HCT116 (cell line): ENCODE data around the gene PLEKHA5. TPM values are rescaled to one million over a fixed set of nuclear protein-coding genes. Genes with fewer than 3 reads are reported as not detected.

ENCODE experiments used
- ATAC-seq: fragments of 200-7000 bp; cut with Tn5 transposase; 2 replicates; pipeline ENCODE4 v1.9.1; 2020; ENCODE audit warnings: mild to moderate bottlenecking, moderate library complexity
- BruUV-seq: library from RNA; stranded (reverse); fragments of 400-500 nt; replicated peaks from 2 replicates; lab custom pipeline; 2021; lab: Mats Ljungman, UMichigan
- CTCF ChIA-PET: fragments of 300-600 bp; sonication (Branson Sonifier 250); formaldehyde crosslinking; loops from one replicate; lab custom pipeline; 2021; ENCODE audit warnings: antibody characterized with exemption; lab: Charles Lee
- POLR2A ChIA-PET: fragments of 300-600, 350-600 bp; sonication (Branson Sonifier 250); formaldehyde crosslinking; loops from one replicate; lab custom pipeline; 2021; ENCODE audit warnings: antibody characterized with exemption; lab: Charles Lee
- RAD21 ChIA-PET, 2 experiments: fragments of 300-600 bp; sonication (Branson Sonifier 250); formaldehyde crosslinking; loops; one replicate each; lab custom pipeline; 2023; ENCODE audit warnings: low total read pairs in 2 of 2; ENCODE audit not compliant: uncharacterized antibody in 2 of 2, unreplicated experiment in 2 of 2, low non-redundant PET in 1 of 2; lab: Charles Lee
- DNase-seq: peaks from one replicate; pipeline ENCODE4 v3.0.0-alpha.2; 2010; ENCODE audit warnings: low read depth, low spot score
- H2AFZ ChIP-seq: fragments of 200-600 bp; shearing (Covaris generic), sonication (generic); 2 replicates; pipeline ENCODE4 v1.6.1; 2017; ENCODE audit warnings: low read depth, mixed run types, mixed read lengths, antibody characterized with exemption, low read length; ENCODE audit not compliant: poor library complexity, severe bottlenecking
- H3K27ac ChIP-seq: 2 replicates; pipeline ENCODE4 v1.5.1; 2012; ENCODE audit warnings: low read depth, low read length
- H3K27me3 ChIP-seq: fragments of 200-600 bp; sonication (generic); 2 replicates; pipeline ENCODE4 v1.6.1; 2016; ENCODE audit warnings: mixed run types, low read length, mixed read lengths; ENCODE audit not compliant: insufficient read depth
- H3K36me3 ChIP-seq, 2 experiments: fragments of 200-500 bp in 1 of 2; fragments of 200-600 bp in 1 of 2; sonication (Bioruptor generic) in 1 of 2; sonication (generic) in 1 of 2; 2 replicates each; pipeline versions ENCODE4 v1.5.1 to v1.6.1; 2014 to 2016; ENCODE audit warnings: low read length in 2 of 2, inconsistent platforms in 1 of 2, mixed read lengths in 1 of 2, mixed run types in 1 of 2; ENCODE audit not compliant: insufficient read depth in 2 of 2, control insufficient read depth in 1 of 2
- H3K4me1 ChIP-seq, 2 experiments: fragments of 200-600 bp in 1 of 2; sonication (generic) in 1 of 2; 2 replicates each; pipeline versions ENCODE4 v1.5.1 to v1.6.1; 2012 to 2017; ENCODE audit warnings: low read length in 2 of 2, inconsistent platforms in 1 of 2, mild to moderate bottlenecking in 1 of 2, mixed read lengths in 1 of 2, mixed run types in 1 of 2, moderate library complexity in 1 of 2; ENCODE audit not compliant: insufficient read depth in 2 of 2, control insufficient read depth in 1 of 2
- H3K4me2 ChIP-seq: fragments of 200-600 bp; sonication (generic); 2 replicates; pipeline ENCODE4 v1.6.1; 2017; ENCODE audit warnings: mixed run types, low read length, mixed read lengths
- H3K4me3 ChIP-seq, 2 experiments: fragments of 200-600 bp in 1 of 2; sonication (generic) in 1 of 2; replicated peaks in 1 of 2; 2 replicates each; pipeline ENCODE4 v1.5.1; 2011 to 2016; ENCODE audit warnings: low read length in 2 of 2, control low read depth in 1 of 2, low read depth in 1 of 2, mild to moderate bottlenecking in 1 of 2, mixed read lengths in 1 of 2, mixed run types in 1 of 2
- H3K79me2 ChIP-seq: fragments of 200-600 bp; sonication (generic); 2 replicates; pipeline ENCODE4 v1.6.1; 2017; ENCODE audit warnings: mild to moderate bottlenecking, mixed run types, low read length, moderate library complexity, mixed read lengths; ENCODE audit not compliant: insufficient read depth
- H3K9ac ChIP-seq: fragments of 200-600 bp; sonication (generic); 2 replicates; pipeline ENCODE4 v1.6.1; 2016; ENCODE audit warnings: low read length, mixed read lengths
- H3K9me2 ChIP-seq: fragments of 200-600 bp; sonication (generic), shearing (Covaris generic); 2 replicates; pipeline ENCODE4 v1.6.1; 2017; ENCODE audit warnings: mixed run types, mild to moderate bottlenecking, moderate library complexity; ENCODE audit not compliant: insufficient read depth
- H3K9me3 ChIP-seq, 2 experiments: fragments of 200-500 bp in 1 of 2; fragments of 200-600 bp in 1 of 2; sonication (Bioruptor generic) in 1 of 2; sonication (generic) in 1 of 2; 2 replicates each; pipeline ENCODE4 v1.6.1; 2014 to 2017; ENCODE audit warnings: low read length in 2 of 2, mixed read lengths in 2 of 2, inconsistent platforms in 1 of 2, low read depth in 1 of 2, mild to moderate bottlenecking in 1 of 2, mixed run types in 1 of 2, moderate library complexity in 1 of 2; ENCODE audit not compliant: control insufficient read depth in 1 of 2, insufficient read depth in 1 of 2
- H4K20me1 ChIP-seq: fragments of 200-600 bp; sonication (generic), shearing (Covaris generic); 2 replicates; pipeline ENCODE4 v1.6.1; 2017; ENCODE audit warnings: mixed run types, mild to moderate bottlenecking, moderate library complexity; ENCODE audit not compliant: insufficient read depth
- CBX3 ChIP-seq: IDR thresholded peaks from 2 replicates; pipeline ENCODE4 v1.6.1; 2012; ENCODE audit warnings: low read depth
- CEBPB ChIP-seq: IDR thresholded peaks from 2 replicates; pipeline ENCODE4 v1.6.1; 2012; ENCODE audit warnings: low read depth
- EZH2 ChIP-seq: fragments of 200-600 bp; sonication (generic); IDR thresholded peaks from 2 replicates; pipeline ENCODE4 v1.6.1; 2017; ENCODE audit warnings: antibody characterized with exemption, mixed run types
- FOSL1 ChIP-seq: IDR thresholded peaks from 2 replicates; pipeline ENCODE4 v1.6.1; 2012; ENCODE audit warnings: low read depth
- JUND ChIP-seq: IDR thresholded peaks from 2 replicates; pipeline ENCODE4 v1.6.1; 2012
- POLR2A ChIP-seq: IDR thresholded peaks from 2 replicates; pipeline ENCODE4 v1.7.0; 2011; ENCODE audit warnings: borderline replicate concordance; ENCODE audit not compliant: insufficient read depth, insufficient read length; ENCODE audit errors: extremely low read depth
- RAD21 ChIP-seq: IDR thresholded peaks from 2 replicates; pipeline ENCODE4 v1.6.1; 2012; ENCODE audit warnings: low read depth, mild to moderate bottlenecking
- TCF7L2 ChIP-seq: IDR thresholded peaks from 2 replicates; pipeline ENCODE4 v1.7.0; 2011; ENCODE audit warnings: borderline replicate concordance, inconsistent platforms; ENCODE audit not compliant: insufficient read depth, insufficient read length; ENCODE audit errors: extremely low read depth
- YY1 ChIP-seq: IDR thresholded peaks from 2 replicates; pipeline ENCODE4 v1.6.1; 2011; ENCODE audit warnings: low read length, low read depth, moderate library complexity, mild to moderate bottlenecking; ENCODE audit not compliant: insufficient replicate concordance; ENCODE audit errors: extremely low read depth
- ZNF274 ChIP-seq: fragments of 200-500 bp; sonication (Bioruptor generic); IDR thresholded peaks from 2 replicates; pipeline ENCODE4 v1.6.1; 2014; ENCODE audit warnings: mild to moderate bottlenecking, low read depth, low read length, inconsistent platforms
- intact Hi-C: fragments of 100-400 bp; cut with micrococcal nuclease; formaldehyde crosslinking; loops from 2 replicates; pipeline ENCODE4 v1.10.0; 2022
- total RNA-seq: library from RNA; stranded (reverse); gene quantifications from one replicate; pipeline ENCODE4 v1.2.1, GENCODE V29; 2021; ENCODE audit not compliant: unreplicated experiment
- TF ChIP-seq, protein P1 (sequence below): IDR thresholded peaks from 2 replicates; pipeline ENCODE4 v1.6.1; 2012
- TF ChIP-seq, protein P2 (sequence below): IDR thresholded peaks from 2 replicates; pipeline ENCODE4 v1.6.1; 2012
- TF ChIP-seq, protein P3 (sequence below), 3 experiments: fragments of 200-600 bp in 1 of 3; sonication (generic) in 1 of 3; IDR thresholded peaks in 2 of 3; conservative IDR thresholded peaks in 1 of 3; 2 replicates each; pipeline ENCODE4 v1.5.1; 2012 to 2017; ENCODE audit warnings: low read depth in 2 of 3, low read length in 2 of 3, antibody characterized with exemption in 1 of 3, borderline replicate concordance in 1 of 3, control low read depth in 1 of 3, mild to moderate bottlenecking in 1 of 3, mixed read lengths in 1 of 3, mixed run types in 1 of 3, moderate library complexity in 1 of 3; ENCODE audit not compliant: insufficient read depth in 1 of 3
- TF ChIP-seq, protein P4 (sequence below): IDR thresholded peaks from 2 replicates; pipeline ENCODE4 v1.6.1; 2011; ENCODE audit warnings: mild to moderate bottlenecking, low read length, moderate library complexity; ENCODE audit not compliant: insufficient replicate concordance; ENCODE audit errors: extremely low read depth

Gene PLEKHA5
- total RNA-seq, 1 experiment from 2014 or later, result 18.9 TPM

DNA sequence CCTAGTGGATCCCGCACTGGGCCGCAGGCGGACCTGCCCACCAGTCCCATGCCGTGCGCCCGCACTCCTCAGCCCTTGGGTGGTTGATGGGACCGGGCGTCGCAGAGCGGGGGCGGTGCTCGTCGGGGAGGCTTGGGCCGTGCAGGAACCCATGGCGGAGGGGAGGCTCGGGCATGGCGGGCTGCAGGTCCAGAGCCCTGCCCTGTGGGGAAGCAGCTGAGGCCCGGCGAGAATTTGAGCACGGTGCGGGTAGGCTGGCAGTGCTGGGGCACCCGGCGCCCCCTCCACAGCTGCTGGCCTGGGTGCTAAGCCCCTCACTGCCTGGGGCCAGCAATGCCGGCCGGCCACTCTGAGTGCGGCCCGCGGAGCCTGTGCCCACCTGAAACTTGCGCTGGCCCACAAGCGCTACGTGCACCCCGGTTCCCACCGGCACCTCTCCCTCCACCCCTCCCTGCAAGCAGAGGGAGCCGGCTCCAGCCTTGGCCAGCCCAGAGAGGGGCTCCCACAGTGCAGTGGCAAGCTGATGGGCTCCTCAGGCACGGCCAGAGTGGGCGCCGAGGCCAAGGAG lies 100.8 kb downstream of the PLEKHA5 start:
- no peak overlapping the region; the same call in 1 of the 2 replicates for H3K27ac ChIP-seq
- H3K4me2 ChIP-seq, result no peak overlapping the region
- H3K79me2 ChIP-seq, result peaks cover 23% of the 10 kb centered on the region
- no peaks in the 10 kb centered on the region for H3K36me3 ChIP-seq
- intact Hi-C loops, result no loop called here
- RAD21 ChIA-PET, result no interaction called here
- POLR2A ChIA-PET, result no interaction called here
- H3K4me3 ChIP-seq, result no peak overlapping the region
- H3K9ac ChIP-seq, result no peak overlapping the region
- no peaks in the 10 kb centered on the region for H3K4me1 ChIP-seq
- no TSS peak for BruUV-seq
- H3K27me3 ChIP-seq, result no peaks in the 10 kb centered on the region
- TF ChIP-seq EZH2 (no peak), TCF7L2 (no peak), CEBPB (no peak), POLR2A (no peak), CBX3 (no peak), RAD21 (no peak), FOSL1 (no peak), YY1 (no peak), ZNF274 (no peak), JUND (no peak)
- TF ChIP-seq, protein P1, sequence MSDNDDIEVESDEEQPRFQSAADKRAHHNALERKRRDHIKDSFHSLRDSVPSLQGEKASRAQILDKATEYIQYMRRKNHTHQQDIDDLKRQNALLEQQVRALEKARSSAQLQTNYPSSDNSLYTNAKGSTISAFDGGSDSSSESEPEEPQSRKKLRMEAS, result no peak
- TF ChIP-seq, protein P2, sequence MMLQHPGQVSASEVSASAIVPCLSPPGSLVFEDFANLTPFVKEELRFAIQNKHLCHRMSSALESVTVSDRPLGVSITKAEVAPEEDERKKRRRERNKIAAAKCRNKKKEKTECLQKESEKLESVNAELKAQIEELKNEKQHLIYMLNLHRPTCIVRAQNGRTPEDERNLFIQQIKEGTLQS, result no peak
- TF ChIP-seq, protein P3, sequence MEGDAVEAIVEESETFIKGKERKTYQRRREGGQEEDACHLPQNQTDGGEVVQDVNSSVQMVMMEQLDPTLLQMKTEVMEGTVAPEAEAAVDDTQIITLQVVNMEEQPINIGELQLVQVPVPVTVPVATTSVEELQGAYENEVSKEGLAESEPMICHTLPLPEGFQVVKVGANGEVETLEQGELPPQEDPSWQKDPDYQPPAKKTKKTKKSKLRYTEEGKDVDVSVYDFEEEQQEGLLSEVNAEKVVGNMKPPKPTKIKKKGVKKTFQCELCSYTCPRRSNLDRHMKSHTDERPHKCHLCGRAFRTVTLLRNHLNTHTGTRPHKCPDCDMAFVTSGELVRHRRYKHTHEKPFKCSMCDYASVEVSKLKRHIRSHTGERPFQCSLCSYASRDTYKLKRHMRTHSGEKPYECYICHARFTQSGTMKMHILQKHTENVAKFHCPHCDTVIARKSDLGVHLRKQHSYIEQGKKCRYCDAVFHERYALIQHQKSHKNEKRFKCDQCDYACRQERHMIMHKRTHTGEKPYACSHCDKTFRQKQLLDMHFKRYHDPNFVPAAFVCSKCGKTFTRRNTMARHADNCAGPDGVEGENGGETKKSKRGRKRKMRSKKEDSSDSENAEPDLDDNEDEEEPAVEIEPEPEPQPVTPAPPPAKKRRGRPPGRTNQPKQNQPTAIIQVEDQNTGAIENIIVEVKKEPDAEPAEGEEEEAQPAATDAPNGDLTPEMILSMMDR (IDR thresholded peaks at IDR 0.05 in 2 of 3, conservative IDR thresholded peaks at IDR 0.05 in 1 of 3; ENCODE audit: borderline replicate concordance in 1 of 3, insufficient read depth in 1 of 3, low read depth in 2 of 3, low read length in 2 of 3), result no peak
- TF ChIP-seq, protein P4, sequence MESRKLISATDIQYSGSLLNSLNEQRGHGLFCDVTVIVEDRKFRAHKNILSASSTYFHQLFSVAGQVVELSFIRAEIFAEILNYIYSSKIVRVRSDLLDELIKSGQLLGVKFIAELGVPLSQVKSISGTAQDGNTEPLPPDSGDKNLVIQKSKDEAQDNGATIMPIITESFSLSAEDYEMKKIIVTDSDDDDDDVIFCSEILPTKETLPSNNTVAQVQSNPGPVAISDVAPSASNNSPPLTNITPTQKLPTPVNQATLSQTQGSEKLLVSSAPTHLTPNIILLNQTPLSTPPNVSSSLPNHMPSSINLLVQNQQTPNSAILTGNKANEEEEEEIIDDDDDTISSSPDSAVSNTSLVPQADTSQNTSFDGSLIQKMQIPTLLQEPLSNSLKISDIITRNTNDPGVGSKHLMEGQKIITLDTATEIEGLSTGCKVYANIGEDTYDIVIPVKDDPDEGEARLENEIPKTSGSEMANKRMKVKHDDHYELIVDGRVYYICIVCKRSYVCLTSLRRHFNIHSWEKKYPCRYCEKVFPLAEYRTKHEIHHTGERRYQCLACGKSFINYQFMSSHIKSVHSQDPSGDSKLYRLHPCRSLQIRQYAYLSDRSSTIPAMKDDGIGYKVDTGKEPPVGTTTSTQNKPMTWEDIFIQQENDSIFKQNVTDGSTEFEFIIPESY, result no peak
- H3K9me2 ChIP-seq, result no peaks in the 10 kb centered on the region
- H4K20me1 ChIP-seq, result no peaks in the 10 kb centered on the region
- H2AFZ ChIP-seq, result no peak overlapping the region
- DNase-seq, result no peak
- CTCF ChIA-PET, result no interaction called here
- no peak for ATAC-seq
- H3K9me3 ChIP-seq, result no peaks in the 10 kb centered on the region
